ENCODE measurements around the gene SCN5A.

The SCN5A gene

GRCh38 chr3:38649500-38650247, at the start of gene SCN5A:
SCN5A (minus strand) TSS chr3:38649687; CDS start chr3:38633307, 16,380 bp downstream.
- peak; percentile 79 to 83 for ATAC-seq

DNA sequence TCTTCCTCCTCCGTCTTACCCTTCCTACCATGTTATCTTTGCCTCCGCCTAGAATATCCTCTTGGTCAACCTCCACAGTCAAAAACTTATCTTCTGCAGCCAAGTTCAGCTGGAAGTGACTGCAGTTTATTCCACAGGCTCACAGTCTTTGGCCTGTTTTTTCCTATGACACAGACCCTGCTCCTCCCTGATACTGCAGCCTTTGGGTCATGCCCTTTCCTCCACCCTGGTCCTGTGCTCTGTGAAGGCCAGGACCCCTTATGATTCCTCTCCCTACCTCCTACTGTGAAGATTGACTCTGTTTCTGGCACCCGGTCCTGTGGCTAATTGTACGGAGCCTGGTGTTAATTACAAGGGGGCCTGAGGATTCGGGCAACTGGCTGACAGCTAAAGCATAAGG, 49.3 kb upstream of the SCN5A start:
- no peak for ATAC-seq

DNA sequence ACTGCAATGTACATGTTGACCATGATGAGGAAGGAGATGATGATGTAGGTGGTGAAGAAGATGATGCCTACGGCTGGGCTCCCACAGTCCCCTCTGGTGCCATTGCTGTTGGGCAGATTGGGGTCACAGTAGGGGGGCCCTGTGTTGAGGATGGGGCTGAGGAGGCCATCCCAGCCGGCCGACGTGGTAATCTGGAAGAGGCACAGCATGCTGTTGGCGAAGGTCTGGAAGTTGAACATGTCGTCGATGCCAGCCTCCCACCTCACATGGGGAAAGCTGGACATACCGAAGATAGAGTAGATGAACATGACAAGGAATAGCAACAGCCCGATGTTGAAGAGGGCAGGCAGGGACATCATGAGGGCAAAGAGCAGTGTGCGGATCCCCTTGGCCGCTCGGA, 48.6 kb upstream of the SCN5A start:
- ATAC-seq = no peak

- ATAC-seq = no peak
These were observed 46.5 kb upstream of the SCN5A start for GRCh38 chr3:38696034-38696433.

GRCh38 chr3:38690185-38690584, 40.7 kb upstream of the SCN5A start:
- no peak for ATAC-seq

- ATAC-seq = no peak
These were observed 40.3 kb upstream of the SCN5A start for GRCh38 chr3:38689774-38690173.

- ATAC-seq = no peak
These were observed 39.9 kb upstream of the SCN5A start for GRCh38 chr3:38689346-38689745.

DNA sequence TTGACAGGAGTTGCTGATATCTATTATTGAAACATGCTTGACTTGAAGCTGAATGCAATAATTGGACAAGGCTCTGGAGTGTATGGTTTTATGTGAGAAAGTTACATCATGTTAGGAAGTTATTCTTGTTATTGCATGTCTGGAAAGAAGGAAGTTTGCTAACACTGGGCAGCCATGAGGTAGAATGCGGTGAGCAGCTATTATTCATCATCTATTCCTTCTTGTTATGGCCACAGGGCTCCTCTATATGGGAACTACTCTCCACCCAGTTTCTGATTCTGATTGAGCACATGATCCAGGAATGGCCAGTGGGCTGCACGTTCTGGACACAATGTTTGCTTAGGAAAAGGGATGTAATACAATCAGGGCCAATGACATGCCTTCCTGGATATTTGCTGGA, 37.8 kb upstream of the SCN5A start:
- ATAC-seq = no peak

- ATAC-seq = no peak
These were observed 35.1 kb upstream of the SCN5A start for GRCh38 chr3:38684546-38684945.

GRCh38 chr3:38669668-38670067, 20.2 kb upstream of the SCN5A start:
- ATAC-seq = no peak

DNA sequence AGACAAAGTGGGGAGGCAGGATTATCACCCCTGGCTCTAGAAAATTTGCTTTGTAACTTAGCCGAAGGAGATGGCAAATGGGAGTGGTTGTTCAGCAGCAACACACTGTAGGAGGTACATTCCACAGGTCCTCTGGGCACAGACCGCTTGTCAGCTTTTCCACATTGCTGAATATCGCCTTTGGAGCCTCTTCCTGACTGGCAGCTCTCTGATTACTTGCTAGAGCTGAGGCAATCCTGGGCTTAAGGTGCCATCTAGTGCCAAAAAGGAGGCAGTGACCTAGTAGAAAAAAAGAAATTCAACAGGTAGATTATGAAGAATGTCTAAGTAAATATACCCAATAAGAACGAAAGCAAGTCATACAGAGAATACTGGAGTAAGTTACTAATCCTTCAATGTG, 13.1 kb upstream of the SCN5A start:
- no peak for ATAC-seq

DNA sequence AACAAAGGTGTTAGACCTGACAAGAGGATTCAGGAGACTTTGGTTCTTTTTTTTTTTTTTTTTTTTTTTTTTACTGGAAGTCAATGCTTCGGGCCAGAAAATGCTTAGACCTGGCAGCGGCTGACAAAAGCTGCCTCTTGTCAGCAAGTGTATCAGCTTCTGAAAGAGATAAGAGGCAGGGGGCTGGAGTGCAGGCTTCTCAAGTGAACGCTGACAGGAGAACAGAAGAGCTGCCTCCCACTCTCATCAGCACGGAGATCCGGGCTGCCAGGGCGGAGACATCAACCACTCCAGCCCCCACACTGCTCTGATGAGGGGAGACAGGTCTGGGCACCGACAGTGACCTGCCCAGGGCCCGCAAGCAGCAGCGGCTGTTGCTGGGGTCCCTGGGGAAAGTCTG, 9.4 kb upstream of the SCN5A start:
- ATAC-seq = no peak

- ATAC-seq = no peak
These were observed 7.9 kb upstream of the SCN5A start for GRCh38 chr3:38657369-38657768.

DNA sequence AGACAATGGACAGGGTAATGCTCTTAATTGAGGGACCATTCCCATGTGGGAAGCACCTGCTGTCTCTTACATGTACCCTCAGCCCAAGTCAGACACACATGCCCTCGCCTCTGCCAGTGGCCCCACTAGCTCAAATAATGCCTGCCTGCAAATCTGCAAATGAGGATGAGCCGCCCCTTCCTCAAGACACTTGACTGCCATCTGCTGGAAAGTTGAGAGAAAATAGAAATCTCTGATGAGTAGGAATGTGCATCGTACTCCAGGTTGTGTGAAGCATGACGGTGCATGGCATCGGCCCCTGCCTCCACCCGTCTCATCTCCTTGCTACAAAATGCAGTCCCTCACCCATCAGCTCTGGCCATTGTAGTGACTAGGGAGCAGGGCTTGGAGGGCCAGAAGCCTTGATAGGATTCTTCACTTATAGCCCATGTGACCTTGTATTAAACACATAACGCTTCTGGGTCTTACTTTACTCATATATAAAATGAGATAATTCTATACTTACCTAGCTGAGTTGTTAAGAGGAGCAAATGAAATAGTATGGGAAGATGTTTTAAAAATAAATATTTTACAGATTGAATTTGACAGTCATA, 6.3 kb upstream of the SCN5A start:
- ATAC-seq = peak in 1 of 2 donors; percentile 24

DNA sequence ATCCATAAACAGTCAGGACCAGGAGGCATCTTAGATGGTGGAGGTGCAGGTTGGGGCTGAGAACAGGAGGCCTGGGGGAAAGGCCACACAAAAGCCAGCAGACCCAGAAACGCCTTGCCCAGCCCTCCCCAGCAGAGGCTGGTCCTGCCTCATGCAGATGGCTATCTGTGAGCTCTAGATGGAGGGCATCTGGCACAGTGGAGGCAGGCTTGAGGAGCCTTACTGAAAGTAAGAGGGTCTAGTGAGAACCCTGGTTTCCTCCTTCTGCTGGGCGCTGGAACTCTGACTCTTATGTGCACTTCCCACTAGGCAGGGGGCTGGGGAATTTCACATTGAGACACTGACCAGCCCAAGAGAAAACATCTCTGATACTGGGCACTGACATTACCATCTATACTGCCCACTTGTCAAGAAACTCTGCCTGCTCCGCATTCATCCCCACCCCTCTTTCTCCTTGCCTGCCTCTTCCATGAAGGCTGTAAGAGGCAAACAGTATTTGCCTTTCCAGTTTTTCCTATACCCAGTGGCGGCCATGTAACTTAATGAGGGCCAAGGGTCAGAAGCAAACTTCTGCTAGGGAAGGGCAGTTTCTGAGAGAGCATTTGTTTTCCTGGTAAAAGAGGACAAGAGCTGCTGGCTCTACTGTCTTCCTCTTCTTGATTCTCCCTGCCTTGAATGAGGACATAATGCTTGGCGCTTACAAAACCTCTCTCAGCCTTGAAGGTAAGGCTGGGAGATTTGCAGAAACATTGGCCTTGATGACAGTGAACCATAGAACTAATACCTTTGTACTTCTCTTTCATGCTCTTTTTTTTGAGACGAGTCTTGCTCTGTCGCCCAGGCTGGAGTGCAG, 4.4 kb upstream of the SCN5A start:
- ATAC-seq = no peak

DNA sequence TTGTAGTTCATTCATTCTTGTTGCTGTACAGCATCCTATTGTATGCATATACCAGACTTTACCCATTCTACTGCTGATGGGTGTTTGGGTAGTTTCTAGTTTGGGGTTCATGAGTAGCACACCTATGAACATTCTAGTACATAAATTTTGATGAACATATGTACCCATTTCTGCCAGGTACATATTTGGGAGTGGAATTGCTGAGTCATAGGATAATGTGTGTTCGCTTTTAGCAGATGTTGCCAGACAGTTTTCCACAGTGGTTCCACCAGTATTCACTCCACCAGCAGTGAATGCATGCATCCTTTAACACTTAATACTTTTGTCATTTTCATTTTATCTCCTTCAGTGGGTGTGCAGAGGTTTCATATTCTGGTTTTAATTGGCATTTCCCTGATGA, 3.4 kb upstream of the SCN5A start:
- ATAC-seq = no peak

DNA sequence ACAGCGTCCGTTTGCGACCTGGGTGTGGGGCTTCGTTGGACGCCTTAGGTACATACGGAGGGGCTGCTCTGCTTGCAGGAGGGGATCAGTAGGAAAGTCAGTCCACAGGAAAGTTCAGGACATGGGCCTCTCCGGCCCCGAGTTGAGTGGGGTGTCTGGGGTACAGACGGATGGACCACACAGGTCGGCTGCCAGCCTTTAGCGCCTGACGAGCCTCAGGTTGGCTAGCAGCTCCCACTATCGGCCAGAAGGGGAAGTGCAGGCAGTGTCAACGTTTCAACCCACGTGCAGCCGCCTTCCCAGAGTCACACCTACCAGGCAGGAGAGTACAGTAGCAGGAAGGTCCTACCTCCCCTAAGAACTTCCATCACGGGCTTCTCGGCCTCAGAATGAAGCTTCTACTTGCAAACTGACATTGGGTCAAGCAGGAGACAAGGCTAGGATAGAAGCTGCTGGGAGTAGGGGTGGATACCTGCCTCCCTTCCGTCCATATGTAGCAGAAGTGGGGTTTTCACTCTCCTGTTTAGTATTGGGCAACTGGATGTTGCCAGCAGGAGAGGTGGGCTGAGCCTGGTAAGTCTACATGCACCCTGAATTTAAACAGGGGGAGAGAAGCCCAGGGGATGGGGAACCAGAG, 1.8 kb upstream of the SCN5A start:
- peak; percentile 36 to 41 for ATAC-seq

DNA sequence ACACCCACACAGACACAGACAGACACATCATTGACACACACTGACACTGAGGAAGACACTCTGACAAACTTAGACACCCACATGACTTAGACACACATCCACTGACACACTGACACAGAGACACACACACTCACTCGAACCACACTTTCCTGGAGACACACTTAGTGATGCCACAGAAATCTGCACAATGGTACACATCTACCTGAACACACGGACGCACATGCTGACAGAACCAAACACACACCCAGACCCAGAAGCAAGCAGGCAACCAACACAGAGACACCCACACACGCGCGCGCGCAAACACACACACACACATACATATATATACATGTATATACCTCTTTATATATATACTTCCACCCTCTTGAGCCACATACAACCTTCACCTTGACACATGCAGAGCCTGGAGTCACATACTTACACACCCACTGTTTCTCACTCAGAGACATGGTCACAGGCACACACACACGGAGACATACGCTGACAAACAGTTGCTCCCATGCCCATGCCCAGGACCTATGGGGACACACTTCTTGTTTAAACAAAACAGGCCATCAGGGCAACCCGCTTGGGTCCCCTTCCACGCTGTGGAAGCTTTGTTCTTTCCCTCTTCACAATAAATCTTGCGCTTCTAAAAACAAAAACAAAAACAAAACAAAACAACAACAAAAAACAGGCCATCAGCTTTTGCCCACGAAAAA, 913 bp upstream of the SCN5A start:
- ATAC-seq = no peak

DNA sequence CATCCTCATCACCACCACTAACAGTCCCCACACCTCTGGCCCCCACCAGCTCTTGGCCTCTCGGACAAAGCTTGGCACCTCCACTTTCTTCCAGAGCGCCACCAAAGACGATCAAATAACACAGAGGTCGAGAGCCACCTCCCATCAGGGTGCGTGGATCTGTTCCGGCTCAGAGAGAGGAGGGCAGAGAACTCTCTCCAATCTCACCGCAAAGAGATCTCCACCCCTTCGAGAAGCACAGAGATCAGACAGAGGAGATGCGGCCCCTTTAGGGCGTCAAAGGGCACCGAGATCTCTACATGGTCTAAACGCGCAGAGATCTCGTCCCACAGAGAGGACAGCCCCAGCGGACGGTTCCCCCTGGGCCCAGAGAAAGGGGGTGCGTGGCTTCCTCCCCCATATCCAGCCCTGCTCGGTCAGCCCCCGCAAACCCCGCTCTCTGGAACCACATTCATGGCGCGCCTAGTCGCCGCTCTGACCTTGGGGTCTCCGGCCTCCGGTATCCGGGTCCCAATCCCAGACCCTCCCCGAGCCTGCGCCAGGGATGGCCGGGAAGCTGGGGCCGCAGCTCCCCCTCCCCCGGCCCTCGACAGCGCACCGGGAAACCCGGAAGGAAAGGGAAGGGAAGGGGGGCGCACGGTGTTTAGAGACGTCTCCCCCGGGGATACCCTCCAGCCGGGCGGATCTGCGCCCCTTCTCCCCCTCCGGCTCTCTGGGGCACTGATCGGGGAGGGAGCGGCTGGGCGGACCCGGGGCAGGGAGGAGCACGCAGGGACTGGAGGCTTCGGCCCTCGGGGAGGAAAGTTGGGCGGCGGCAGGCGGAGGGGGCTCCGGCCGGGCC, 608 bp downstream of the SCN5A start:
- peak in 1 of 2 donors; percentile 9 for ATAC-seq

DNA sequence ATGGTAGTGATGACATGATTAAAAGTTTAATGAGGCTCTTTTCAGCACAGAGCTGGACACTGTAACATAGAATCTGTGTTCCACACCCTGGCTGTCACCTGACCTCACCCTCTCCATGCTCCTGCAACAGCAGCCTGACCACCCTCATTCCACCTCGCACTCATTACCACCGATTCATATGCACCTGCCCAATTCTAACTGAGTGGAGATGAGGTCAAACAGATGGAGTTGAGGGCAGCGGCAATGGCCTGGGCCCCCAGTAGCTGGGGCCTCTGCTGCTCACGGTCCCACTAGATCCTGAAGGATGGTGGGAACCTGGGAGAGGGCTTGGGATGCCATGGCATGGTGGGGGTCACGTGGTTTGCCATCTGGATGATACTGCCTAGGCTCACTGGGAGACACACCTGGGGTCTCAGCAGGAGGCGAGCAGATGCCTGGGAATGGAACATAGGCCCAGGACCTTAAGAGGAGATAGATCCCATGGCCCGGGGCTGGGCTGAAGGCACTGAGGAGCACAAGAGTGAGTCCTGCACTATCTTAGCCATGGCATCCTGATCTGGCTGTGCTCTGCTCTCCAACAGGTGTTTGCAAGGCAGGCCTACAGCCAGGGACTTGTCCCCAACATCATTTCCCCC, 1.3 kb downstream of the SCN5A start:
- no peak for ATAC-seq
